Astrocyte of the spinal cord (primary cell): ENCODE results near the gene CDC42EP5.

Experiments
- DNase-seq: peaks from one replicate; pipeline ENCODE4 v3.0.0; 2011; ENCODE audit warnings: low read depth, low spot score
- H3K4me3 ChIP-seq: 2 replicates; pipeline ENCODE4 v1.5.1; 2011; ENCODE audit warnings: low read depth, mild to moderate bottlenecking, low read length, moderate library complexity
- in situ Hi-C: cut with HindIII; loops from 2 replicates; pipeline ENCODE4 v1.10.0; 2017; ENCODE audit warnings: low sequenced_read_pairs
- TF ChIP-seq, protein P1 (sequence below): IDR thresholded peaks from 2 replicates; pipeline ENCODE4 v1.5.1; 2012; ENCODE audit warnings: low read depth, mild to moderate bottlenecking, low read length, inconsistent platforms

The CDC42EP5 gene

GRCh38 chr19:54459282-54460229 is 13.5 kb downstream of the CDC42EP5 start:
- in situ Hi-C loops, result no loop called here
- DNase-seq, result no peak
- H3K4me3 ChIP-seq, result no peak overlapping the region

DNA sequence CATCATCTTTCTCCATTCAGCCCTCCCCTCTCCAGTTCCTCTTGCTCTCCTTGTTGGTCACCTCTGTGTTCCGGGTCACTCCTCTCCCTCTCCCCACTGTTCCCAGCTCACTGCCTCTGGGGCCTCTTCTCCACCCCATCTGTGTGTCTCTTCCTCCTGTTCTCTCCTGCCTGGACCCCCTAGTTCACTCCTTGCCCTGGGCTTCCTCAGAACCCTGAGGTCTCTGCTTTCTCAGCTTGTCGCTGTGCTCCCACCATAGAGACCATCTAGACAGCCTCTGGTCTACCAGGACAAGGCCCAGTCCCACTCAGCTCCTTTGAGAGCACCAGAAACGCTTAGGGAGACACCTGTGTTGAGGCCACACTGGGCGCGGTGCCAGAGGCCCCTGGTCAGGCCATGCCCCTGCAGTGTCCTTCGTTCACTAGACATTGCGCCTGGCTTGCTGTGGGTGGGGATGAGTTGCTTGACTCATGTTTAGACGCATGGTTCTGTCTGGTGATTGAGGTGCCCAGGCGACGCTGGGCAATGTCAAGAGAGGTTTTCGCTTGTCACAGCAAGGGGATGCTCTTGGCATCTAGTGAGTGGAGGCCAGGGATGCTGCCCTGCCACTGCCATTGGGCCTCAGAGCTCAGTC is 14.3 kb downstream of the CDC42EP5 start:
- no peak overlapping the region for H3K4me3 ChIP-seq
- TF ChIP-seq, protein P1, sequence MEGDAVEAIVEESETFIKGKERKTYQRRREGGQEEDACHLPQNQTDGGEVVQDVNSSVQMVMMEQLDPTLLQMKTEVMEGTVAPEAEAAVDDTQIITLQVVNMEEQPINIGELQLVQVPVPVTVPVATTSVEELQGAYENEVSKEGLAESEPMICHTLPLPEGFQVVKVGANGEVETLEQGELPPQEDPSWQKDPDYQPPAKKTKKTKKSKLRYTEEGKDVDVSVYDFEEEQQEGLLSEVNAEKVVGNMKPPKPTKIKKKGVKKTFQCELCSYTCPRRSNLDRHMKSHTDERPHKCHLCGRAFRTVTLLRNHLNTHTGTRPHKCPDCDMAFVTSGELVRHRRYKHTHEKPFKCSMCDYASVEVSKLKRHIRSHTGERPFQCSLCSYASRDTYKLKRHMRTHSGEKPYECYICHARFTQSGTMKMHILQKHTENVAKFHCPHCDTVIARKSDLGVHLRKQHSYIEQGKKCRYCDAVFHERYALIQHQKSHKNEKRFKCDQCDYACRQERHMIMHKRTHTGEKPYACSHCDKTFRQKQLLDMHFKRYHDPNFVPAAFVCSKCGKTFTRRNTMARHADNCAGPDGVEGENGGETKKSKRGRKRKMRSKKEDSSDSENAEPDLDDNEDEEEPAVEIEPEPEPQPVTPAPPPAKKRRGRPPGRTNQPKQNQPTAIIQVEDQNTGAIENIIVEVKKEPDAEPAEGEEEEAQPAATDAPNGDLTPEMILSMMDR, result no peak
- DNase-seq, result no peak
- in situ Hi-C loops, result no loop called here

More at GRCh38 chr19:54459282-54460229, 13.5 kb downstream of the CDC42EP5 start:
- TF ChIP-seq, protein P1, result no peak

DNA sequence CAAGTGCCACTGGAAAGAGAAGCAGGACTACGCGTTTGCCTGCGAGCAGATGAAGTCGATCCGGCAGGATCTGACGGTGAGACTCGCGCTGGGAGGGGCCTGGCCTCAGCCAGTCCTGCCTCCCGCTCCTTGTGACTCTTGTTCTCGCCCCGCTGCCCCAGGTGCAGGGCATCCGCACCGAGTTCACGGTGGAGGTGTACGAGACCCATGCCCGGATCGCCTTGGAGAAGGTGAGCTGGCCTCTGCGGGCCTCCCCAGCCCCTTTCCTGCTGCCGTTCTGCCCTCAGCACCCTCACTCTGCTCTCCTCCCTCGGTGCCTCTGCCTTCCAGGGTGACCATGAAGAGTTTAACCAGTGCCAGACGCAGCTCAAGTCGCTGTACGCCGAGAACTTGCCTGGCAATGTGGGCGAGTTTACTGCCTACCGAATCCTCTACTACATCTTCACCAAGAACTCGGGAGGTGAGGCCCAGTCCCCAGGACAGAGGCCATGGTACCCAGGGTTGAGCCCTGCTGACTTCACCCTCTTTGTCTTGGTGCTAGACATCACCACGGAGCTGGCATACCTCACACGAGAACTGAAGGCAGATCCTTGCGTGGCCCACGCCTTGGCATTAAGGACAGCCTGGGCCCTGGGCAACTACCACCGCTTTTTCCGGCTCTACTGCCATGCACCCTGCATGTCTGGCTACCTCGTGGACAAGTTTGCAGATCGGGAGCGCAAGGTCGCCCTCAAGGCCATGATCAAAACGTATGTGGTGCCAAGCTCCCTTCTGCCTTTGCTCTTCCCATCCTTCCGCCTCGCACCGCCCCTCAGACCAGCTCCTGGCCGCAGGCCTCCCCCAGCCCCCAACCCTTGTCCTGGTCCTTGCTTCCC is 15.1 kb downstream of the CDC42EP5 start:
- TF ChIP-seq, protein P1, result no peak
- in situ Hi-C loops, result no loop called here
- no peak for DNase-seq
- H3K4me3 ChIP-seq, result no peak overlapping the region

- in situ Hi-C loops, result no loop called here
- TF ChIP-seq, protein P1, result no peak
- no peak overlapping the region for H3K4me3 ChIP-seq
- no peak for DNase-seq
Measured at GRCh38 chr19:54456423-54457373, 16.4 kb downstream of the CDC42EP5 start.

DNA sequence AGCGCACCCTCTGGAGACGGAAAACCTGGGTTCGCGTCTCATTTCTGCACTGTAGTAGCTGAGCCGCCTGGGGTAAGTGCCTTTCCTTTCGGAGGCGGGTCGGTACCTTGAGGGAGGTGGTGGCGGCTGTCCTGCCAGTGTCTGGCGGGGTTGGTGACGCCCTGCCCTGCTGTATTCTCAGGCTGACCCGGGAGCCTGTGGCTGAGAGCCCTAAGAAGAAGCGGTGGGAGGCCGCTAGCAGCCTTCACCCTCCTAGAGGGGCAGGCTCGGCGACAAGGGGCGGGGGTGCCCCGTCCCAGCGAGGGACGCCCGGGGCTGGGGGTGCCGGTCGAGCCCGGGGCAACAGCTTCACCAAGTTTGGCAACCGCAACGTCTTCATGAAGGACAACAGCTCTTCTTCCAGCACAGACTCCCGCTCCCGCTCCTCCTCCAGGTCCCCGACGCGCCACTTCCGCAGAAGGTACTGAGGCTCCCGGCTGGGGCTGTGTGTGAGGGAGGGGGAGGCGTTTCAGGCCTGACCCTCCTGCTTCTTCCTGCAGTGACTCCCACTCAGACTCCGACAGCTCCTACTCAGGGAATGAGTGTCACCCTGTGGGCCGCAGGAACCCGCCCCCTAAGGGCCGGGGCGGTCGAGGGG is 17.2 kb downstream of the CDC42EP5 start:
- no peak overlapping the region for H3K4me3 ChIP-seq
- DNase-seq, result no peak

More for the DNA sequence above, 17.2 kb downstream of the CDC42EP5 start:
- TF ChIP-seq, protein P1, result no peak
- in situ Hi-C loops, result no loop called here
